HG02852 (cell line): ENCODE results near the gene GRK1.

Source experiments
- ATAC-seq: cut with Tn5 transposase; IDR thresholded peaks from one replicate; pipeline ENCODE4 v1.9.1; 2021; ENCODE audit warnings: mild to moderate bottlenecking, moderate library complexity; ENCODE audit not compliant: unreplicated experiment

The GRK1 gene

DNA sequence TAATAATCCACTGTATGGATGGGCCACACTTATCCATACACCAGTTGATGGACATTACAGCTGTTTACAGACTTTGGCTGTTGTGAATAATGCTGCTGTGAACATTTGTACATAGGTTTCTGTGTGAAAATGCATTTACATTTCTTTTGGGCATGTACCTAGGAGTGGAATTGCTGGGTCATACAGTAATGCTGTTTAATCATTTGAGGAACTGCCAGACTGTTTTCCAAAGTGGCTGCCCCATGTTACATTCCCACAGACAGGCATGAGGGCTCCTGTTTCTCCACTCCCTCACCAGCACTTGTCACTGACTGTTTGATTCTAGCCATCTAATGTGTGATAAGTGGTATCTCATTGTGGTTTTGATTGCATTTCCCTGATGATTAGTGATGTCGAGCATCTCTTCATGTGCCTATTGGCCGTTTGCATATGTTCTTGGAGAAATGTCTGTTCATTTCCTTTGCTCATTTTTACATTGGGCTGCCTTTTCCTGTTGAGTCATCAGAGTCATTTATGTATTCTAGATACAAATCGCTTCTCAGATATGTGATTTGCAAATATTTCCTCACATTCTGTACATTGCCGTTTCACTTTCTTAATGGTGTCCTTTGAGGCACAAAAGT, 104.8 kb downstream of the GRK1 start:
- ATAC-seq, result no peak

- ATAC-seq, result no peak
Measured at GRCh38 chr13:113774177-113775107, 107.4 kb downstream of the GRK1 start.

DNA sequence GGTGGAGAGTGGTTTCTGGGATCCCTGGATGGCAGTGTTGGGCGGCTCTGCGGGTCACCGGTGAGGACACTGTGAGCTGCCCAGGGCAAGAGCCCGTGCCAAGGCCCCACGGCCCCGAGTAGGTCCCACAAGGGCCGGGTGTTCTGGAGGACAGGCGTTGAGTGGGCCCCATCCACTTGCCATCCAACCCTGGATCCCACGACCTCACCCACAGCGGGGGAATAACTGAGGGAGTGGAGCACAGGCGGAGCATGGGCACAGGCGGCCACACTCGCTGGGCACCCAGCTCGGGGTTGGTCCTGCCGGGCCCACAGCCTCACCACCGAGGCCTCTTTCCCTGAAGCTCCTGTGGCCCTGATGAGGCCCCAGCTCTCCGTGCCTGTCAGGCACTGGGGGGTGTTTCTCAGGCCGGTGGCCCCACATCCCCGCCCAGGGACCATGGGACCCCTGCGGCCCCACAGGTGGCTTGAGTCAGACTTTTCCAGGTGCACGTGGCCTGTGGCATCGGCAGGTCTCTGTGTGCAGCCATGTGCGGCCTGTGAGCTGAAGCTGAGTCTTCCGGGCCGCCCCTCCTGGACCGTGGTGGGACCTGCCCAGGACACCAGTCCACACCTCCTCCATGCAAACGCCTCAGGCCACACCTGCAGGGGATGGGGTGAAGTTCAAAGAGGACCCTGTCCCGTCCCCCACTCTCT, 108.6 kb downstream of the GRK1 start:
- no peak for ATAC-seq

- ATAC-seq, result no peak
Measured at GRCh38 chr13:113776231-113777125, 109.5 kb downstream of the GRK1 start.

GRCh38 chr13:113777311-113778260, 110.6 kb downstream of the GRK1 start:
- ATAC-seq, result no peak

DNA sequence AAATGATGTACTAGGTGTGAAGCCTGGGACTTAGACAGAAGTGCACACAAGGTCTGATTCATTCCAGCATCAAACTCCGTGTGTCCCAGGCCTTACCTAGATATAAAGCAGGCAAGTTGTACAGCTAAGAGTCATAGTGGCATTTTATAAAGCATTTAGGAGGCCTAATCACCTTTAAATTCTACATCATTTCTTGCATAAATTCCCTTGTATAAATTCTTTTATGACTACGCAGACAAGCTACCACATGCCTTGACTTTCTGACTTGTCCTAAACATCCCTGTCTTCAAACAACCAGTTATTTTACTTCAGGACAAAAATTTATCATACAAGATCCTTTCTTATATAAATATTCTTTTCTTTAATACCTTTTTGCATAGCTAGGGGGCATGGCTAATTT, 114.6 kb downstream of the GRK1 start:
- ATAC-seq, result no peak

- no peak for ATAC-seq
Measured at GRCh38 chr13:113782472-113782871, 115.5 kb downstream of the GRK1 start.

GRCh38 chr13:113783200-113783881, 116.3 kb downstream of the GRK1 start:
- ATAC-seq, result no peak

- ATAC-seq, result no peak
Measured at GRCh38 chr13:113783966-113784644, 117.1 kb downstream of the GRK1 start.

GRCh38 chr13:113784645-113785024, 117.6 kb downstream of the GRK1 start:
- no peak for ATAC-seq

DNA sequence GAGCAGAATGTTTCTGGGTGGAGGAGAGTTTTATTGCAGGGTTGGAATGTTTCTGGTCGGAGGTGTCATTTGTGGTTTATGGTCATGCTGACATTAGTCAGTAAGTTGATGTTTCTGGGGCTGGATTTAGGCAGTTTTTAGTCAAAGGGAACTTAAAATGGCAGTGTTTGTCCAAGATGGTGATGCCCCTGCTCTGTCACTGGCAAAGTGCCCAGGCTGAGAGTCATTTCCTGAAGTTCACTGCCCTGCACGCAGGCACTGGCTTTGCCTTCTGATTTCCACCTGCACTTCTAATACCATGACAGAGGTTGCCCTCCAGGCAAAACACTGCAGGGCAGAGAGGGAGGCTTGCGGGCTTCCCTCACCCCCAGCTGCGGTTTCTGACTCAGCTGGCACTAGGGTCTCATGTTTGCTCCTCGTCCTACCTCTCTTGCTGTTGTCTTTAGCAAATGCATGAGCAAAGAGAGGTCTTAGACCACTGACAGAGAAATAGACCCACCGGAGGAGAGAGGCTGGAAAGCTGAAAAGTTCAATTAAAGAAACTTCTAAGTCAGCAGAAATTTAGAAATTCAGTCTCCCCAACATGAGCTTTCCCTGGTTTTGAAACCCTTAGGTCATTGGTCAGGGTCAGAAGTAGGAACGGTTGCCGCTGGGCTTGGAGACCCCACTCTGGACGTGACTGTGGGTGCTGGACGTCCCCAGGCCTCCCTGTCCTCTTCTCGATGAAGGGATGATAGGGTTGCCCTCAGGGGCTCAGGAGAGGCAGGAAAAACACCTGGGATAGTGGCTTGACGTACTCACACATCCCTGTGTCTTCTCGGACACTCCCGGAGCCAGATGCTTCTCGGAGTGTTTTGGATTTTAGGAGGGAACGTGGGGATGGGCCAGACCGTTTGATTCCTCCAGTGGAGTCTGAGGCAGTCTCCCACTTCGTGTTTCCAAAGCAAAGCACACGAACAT, 118.3 kb downstream of the GRK1 start:
- ATAC-seq, result no peak

- no peak for ATAC-seq
Measured at GRCh38 chr13:113786262-113786841, 119.3 kb downstream of the GRK1 start.
